K562 treated with DMSO at 1 percent for 4 hours (cell line): Measurements from ENCODE around the gene SCT. TPM values are rescaled to one million over a fixed set of nuclear protein-coding genes. Genes with fewer than 3 reads are reported as not detected.

ENCODE experiments used
- total RNA-seq: library from RNA; unstranded; fragments of 300-600 nt; gene quantifications from 2 replicates; pipeline ENCODE4 v1.2.3, GENCODE V29; 2022; ENCODE audit not compliant: insufficient read depth

The SCT gene
- not detected in 2 replicates for total RNA-seq

GRCh38 chr11:626475-627307 is at the start of gene SCT:
Gene SCT (minus strand): TSS chr11:627181. CDS start chr11:627143, 38 bp downstream.

GRCh38 chr11:636511-637332 is 9.7 kb upstream of the SCT start, which contains the start of gene DRD4:
Gene DRD4 (plus strand): TSS chr11:637269. CDS start chr11:637305, 36 bp downstream.

GRCh38 chr11:624705-625635 is 2.0 kb downstream of the SCT start, which contains the start of gene CDHR5:
Gene CDHR5 (minus strand): TSS chr11:624955. CDS start chr11:624902, 53 bp downstream.

GRCh38 chr11:615504-616319 is 11.3 kb downstream of the SCT start, which contains the start of gene IRF7:
Gene IRF7 (minus strand): TSS chr11:615950. CDS start chr11:615364, 586 bp downstream.

Other genes starting within 250 kb of the SCT start
- 59.2 and 64.0 TPM in 2 replicates for gene PKP3, start 233.0 kb downstream of the SCT start, total RNA-seq
- 136 and 148 TPM in 2 replicates for gene SIGIRR, start 212.2 kb downstream of the SCT start, total RNA-seq
- 9.7 and 16.7 TPM in 2 replicates for gene ANO9, start 185.2 kb downstream of the SCT start, total RNA-seq
- gene PTDSS2, start 176.9 kb downstream of the SCT start, total RNA-seq = 45.6 and 53.9 TPM in 2 replicates
- 227 and 244 TPM in 2 replicates for gene RNH1, start 119.9 kb downstream of the SCT start, total RNA-seq
- 34.8 and 44.7 TPM in 2 replicates for gene HRAS, start 91.6 kb downstream of the SCT start, total RNA-seq
- gene LRRC56, start 89.7 kb downstream of the SCT start, total RNA-seq = 2.4 and 3.2 TPM in 2 replicates
- gene LMNTD2, start 66.4 kb downstream of the SCT start, total RNA-seq = 4.5 and 5.5 TPM in 2 replicates
- 41.0 and 43.1 TPM in 2 replicates for gene RASSF7, start 66.2 kb downstream of the SCT start, total RNA-seq
- 11.7 and 15.2 TPM in 2 replicates for gene PHRF1, start 50.7 kb downstream of the SCT start, total RNA-seq
- gene IRF7, start 11.2 kb downstream of the SCT start, total RNA-seq = 31.7 and 39.7 TPM in 2 replicates
- gene CDHR5, start 2.2 kb downstream of the SCT start, total RNA-seq = not detected in 2 replicates
- gene DRD4, start 10.1 kb upstream of the SCT start, total RNA-seq = 1.4 TPM in 1 of 2 replicates, not detected in the other
- 59.9 TPM in 2 replicates for gene DEAF1, start 68.0 kb upstream of the SCT start, total RNA-seq
- 22.2 and 31.1 TPM in 2 replicates for gene TMEM80, start 68.6 kb upstream of the SCT start, total RNA-seq
- 6.0 and 9.8 TPM in 2 replicates for gene EPS8L2, start 79.0 kb upstream of the SCT start, total RNA-seq
- gene TALDO1, start 120.3 kb upstream of the SCT start, total RNA-seq = 697 and 710 TPM in 2 replicates
- 42.0 and 45.9 TPM in 2 replicates for gene GATD1, start 150.3 kb upstream of the SCT start, total RNA-seq
- 0.40 TPM in 1 of 2 replicates, not detected in the other for gene CEND1, start 162.9 kb upstream of the SCT start, total RNA-seq
- 27.7 and 36.2 TPM in 2 replicates for gene SLC25A22, start 171.1 kb upstream of the SCT start, total RNA-seq
- gene PIDD1, start 178.1 kb upstream of the SCT start, total RNA-seq = 19.8 and 23.6 TPM in 2 replicates
- 1,747 and 1,782 TPM in 2 replicates for gene RPLP2, start 182.8 kb upstream of the SCT start, total RNA-seq
- 126 and 160 TPM in 2 replicates for gene PNPLA2, start 191.7 kb upstream of the SCT start, total RNA-seq
- 34.6 and 39.1 TPM in 2 replicates for gene CRACR2B, start 200.7 kb upstream of the SCT start, total RNA-seq
- 155 and 161 TPM in 2 replicates for gene CD151, start 205.8 kb upstream of the SCT start, total RNA-seq
- 30.3 and 50.1 TPM in 2 replicates for gene POLR2L, start 215.3 kb upstream of the SCT start, total RNA-seq
- 21.7 and 23.7 TPM in 2 replicates for gene TSPAN4, start 215.7 kb upstream of the SCT start, total RNA-seq